ENCODE results near the gene ABHD2. TPM values are rescaled to one million over a fixed set of nuclear protein-coding genes. Genes with fewer than 3 reads are reported as not detected.
"Not testable (repeated sequence)": the region's sequence is repeated elsewhere in the genome, so short reads cannot be mapped to it uniquely, and the experiment has no call there.

The ABHD2 gene
- total RNA-seq, 1 donor from 2014 or later, result 84.4 TPM

DNA sequence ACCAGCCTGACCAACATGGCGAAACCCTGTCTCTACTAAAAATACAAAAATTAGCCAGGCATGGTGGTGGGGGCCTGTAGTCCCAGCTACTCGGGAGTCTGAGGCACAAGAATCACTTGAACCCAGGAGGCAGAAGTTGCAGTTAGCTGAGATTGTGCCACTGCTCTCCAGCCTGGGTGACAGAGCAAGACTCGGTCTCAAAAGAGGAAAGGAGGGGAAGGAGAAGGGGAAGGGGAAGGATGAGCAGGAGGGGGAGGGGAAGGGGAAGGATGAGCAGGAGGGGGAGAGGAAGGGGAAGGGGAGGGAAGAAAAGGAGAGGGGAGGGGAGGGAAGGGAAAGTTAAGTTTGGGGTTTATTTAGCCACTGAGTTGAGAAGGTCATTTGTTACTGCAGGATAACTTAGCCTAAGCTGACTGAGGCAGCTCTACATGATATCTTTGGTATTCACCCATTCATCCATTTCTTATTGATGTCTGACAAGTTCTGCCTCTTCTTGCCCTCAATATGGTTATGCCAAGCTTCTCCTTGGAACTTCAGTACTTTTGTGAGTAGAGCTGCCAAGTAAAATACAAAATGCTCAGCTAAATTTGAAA is 15.9 kb upstream of the ABHD2 start:
- intact Hi-C loops (cut with micrococcal nuclease), result no loop called here
- ATAC-seq, result no peak
- DNase-seq, result no peak

DNA sequence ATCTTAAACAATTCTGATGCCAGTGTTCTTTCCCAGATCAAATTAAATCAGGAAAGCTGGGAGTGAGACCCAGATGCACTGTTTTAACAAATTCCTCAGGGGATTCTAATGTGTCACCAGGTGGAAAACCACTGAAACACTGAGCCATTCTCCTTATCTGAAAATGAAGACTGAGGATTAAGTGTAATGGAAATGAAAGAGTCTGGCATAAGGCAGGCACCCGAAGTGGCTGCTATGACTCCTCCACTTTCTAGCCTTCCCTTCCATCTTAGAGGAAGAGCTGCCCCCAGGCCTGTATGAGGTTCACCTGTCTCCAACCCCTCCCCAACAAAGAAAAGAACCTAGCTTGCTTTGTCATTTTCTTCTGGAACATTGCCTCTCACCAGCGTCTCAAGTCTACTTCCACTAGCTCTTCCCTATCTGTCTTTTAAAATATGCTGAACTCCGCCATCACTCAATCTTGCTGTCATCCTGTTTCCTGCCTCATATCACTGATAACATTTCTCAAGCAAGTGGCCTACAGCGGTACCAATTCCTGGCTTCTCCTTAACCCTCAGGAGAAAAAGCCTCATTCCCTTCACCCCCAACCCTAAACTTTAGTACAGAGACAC is 13.7 kb upstream of the ABHD2 start:
- intact Hi-C loops (cut with micrococcal nuclease), result no loop called here
- DNase-seq, result no peak
- no peak for ATAC-seq

DNA sequence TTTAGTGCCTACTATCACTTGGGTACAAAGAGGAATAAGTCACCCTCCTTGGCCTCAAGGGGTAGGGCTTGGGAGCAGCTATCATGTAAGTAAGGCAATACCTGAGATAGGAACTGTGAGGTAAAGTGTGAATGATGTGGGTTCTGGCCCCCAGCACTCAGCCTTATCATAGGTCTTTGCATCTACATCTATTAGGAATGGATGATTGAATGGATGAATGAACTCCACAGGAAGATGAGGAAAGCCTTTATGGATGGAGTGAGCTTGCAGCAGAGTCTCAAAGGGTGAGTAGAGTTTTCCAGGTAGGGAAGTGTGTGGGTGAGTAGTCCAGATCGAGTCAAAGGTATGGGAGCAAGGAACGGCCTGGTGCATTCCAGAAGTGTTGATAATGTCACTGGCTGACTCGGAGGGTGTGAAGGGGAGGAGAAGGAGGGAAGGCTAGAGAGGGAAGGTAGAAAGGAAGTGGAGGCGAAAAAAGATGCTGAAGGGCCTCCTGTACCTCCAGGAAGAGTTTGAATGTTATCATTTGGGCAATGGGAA is 13.1 kb upstream of the ABHD2 start:
- intact Hi-C loops (cut with micrococcal nuclease), result no loop called here
- ATAC-seq (no peak), DNase-seq (no peak)

DNA sequence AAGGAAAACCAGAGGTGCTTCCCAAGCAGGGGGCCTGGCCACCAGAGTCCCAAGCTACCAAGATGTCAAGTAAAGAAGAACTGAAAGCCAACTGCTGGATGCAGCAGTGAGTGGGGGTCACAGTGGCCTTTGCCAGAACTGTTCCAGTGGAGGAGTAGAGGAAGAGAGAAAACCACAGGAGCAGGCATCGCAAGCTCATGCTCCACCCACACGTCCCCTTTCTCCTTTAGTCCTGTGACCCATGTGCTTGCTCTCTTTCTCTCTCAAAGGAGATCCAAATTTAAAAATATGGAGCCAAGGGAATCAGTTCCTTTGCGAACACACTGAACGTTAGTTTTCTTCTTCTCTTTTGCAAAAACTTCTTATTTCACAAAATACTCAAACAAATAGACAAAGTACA is 12.4 kb upstream of the ABHD2 start:
- intact Hi-C loops (cut with micrococcal nuclease), result no loop called here
- DNase-seq (no peak), ATAC-seq (no peak)

DNA sequence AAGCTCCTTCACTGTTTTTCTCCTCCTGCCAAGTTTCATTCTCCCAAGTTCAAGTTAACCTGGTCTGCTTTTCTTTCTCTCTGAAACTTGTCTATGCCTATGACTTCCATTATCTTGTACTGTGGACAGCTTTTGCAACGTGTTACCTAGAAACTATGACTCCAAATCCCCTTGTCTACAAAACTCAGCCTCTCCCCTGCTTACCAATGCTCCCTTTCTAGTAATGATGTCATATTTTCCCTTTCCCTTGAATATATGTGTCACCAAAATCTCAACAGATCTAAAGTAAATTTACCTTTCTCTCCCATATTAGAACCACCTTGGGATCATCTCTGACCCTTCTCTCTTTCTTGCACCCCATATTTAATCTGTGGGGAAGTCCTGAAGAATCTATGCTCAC is 10.5 kb upstream of the ABHD2 start:
- DNase-seq, result no peak
- intact Hi-C loops (cut with micrococcal nuclease), result no loop called here
- ATAC-seq, result no peak

DNA sequence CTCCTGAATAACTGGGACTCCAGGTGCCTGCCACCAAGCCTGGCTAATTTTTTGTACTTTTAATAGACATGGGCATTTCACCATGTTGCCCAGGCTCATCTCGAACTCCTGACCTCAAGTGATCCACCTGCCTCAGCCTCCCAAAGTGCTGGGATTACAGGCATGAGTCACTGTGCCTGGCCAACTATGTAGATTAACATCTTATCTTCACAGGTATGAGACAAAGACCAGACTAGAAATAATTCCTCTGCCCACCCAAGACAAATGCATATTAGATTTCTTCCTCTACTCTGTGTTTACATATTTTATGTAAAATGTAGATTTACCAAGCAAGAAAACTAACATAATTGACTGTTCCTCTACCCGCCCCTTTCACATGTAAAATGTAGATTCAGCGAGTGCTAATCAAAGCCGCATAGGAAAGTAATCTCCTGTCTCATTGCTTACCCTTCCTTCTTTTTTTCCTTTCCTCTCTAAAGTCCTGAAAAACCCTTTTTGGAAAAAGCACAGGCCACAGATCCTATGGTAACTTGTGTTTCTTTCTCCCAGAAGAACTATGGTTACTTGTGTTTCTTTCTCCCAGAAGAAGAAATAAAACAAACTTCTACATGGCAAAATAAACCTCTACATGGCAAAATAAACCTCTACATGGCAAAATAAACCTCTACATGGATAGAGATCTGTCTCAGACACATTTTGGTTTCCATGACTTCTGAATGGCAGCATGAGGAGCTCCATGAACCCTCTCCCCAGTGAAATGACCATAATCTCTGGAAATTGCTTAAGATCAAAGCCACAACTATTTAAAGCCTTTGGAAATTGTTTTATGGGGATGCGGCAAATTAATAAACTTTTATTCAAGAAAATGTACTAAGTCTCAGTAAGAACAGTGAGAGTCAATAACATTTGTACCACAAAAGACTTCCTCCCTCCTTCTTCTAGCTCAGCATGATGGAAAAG is 9.1 kb upstream of the ABHD2 start:
- ATAC-seq (no peak), DNase-seq (no peak)
- intact Hi-C loops (cut with micrococcal nuclease), result no loop called here

DNA sequence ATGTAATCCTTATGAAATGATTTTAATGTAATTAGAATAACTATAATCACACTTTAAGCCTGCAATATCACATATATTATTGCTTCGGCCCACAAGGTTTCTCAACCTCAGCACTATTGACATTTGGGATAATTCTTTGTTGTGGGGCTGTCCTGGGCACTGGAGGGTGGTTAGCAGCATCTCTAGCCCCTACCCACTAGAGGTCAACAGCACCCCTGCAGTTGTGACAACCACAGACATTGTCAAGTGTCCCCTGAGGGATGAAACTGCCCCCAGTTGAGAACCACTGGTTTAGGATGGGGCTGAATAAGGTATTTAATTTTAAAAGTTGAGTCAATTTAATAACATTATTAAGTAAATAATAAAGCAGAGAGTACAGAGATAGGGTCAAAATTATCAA is 6.4 kb upstream of the ABHD2 start:
- DNase-seq, result no peak
- intact Hi-C loops (cut with micrococcal nuclease), result no loop called here
- ATAC-seq, result no peak

DNA sequence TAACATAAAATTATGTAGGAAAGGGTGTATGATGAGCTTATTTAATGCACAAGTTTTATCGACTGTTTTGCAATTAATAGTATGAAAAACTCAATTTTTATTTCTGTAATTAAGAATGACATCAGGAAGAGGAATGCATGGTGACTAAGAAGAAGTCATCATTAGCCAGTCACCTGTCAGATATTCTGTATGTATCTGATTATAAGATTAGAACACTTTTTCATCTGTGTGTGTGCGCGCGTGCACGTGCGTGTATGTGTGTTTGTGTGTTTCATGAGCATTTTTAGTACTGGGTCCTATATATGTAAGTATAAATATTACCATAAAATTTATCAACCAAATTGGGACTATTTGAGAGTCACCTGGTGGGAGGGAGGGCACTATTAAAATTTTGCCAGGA is 5.0 kb upstream of the ABHD2 start:
- DNase-seq (no peak), ATAC-seq (no peak)
- intact Hi-C loops (cut with micrococcal nuclease), result no loop called here

DNA sequence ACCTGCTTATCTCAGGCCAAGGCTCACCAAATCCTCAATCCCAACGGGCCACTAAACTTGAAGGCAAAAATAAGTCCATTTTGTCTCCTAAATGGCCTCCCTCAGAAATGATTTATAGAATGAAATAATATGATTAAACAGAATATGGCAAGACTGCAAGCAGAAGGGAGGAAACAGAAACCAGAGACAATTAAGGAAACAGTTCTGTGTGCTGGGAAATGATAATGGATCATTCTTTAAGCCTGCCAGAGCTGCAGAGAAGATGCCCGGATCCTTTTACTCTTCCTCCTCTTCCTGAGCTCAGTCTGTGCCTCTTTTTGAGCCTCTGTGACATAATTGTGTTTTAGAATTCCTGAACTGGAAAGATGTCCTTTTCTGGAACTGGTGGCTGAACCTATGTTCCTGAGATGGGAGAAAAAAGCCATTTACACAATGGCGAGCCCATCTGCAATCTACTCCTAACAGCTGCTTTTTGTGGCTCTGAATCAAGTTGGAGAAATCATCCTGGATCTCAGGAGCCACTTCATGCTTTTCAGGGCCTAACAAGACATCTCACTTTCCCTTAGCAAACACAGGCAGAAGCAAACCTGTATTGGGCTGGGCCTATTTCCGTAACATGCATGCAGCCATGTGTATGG is 2.8 kb upstream of the ABHD2 start:
- intact Hi-C loops (cut with micrococcal nuclease), result no loop called here

DNA sequence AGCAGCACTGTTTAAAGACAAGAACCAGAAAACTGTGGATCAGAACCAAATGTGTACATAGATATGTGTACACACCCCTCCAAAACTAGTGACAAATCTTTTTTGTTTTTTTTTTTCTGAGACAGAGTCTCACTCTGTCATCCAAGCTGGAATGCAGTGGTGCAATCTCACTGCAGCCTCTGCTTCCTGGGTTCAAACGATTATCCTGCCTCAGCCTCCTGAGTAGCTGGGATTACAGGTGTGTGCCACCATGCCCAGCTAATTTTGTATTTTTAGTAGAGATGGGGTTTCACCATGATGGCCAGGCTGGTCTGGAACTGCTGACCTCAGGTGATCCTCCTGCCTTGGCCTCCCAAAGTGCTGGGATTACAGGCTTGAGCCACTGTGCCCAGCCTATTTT is 2.3 kb upstream of the ABHD2 start:
- DNase-seq; ATAC-seq; intact Hi-C loops (cut with micrococcal nuclease): not testable (repeated sequence)

More for the DNA sequence above, 2.8 kb upstream of the ABHD2 start:
- ATAC-seq, result no peak
- DNase-seq, result no peak

DNA sequence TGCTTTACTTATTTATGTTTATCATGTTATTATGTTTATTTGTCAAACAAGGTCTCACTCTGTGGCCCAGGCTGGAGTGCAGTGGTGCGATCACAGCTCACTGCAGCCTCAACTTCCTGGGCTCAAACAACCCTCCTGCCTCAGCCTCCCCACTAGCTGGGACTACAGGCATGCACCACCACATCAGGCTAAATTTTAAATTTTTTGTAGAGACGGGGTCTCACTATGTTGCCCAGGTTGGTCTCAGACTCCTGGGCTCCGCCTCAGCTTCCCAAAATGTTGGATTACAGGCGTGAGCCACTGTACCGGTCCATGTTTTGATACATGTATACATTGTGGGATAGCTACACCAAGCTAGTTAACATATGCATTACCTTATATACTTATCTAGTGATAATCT is 1.9 kb upstream of the ABHD2 start:
- intact Hi-C loops (cut with micrococcal nuclease); ATAC-seq; DNase-seq: not testable (repeated sequence)

DNA sequence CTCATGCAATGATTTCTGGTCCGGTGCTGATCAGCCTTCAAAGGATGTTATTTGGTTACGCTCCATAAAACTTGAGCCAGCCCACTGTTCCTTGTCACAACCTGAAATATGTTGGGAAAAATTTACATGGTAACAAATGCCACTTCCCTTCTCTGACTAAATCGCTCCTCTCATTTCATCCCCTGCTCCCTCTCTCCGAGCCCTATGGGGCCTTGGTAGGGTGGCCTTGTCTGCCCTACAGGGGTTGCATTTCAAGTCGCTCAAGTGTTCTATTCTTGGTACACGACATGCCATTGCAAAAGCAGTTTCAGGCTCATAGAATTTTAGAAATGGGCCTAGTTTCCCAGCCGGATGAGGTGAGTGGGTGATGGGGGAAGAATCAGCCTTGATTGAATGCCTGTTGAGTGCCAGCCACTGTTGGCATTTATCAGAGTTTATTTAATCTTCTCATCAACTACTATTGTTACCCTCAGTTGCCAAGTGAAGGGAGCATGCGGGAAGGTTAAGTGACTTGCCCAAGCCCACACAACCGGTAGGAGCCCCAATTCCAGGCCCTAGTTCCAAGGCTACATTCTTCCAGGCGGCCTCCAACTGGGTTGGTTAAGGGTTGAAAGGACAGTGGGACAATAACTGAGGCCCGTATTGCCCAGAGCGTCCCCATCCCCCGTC is 961 bp upstream of the ABHD2 start:
- intact Hi-C loops (cut with micrococcal nuclease), result no loop called here
- ATAC-seq, result peak; percentile 27
- peak; percentile 39 for DNase-seq

DNA sequence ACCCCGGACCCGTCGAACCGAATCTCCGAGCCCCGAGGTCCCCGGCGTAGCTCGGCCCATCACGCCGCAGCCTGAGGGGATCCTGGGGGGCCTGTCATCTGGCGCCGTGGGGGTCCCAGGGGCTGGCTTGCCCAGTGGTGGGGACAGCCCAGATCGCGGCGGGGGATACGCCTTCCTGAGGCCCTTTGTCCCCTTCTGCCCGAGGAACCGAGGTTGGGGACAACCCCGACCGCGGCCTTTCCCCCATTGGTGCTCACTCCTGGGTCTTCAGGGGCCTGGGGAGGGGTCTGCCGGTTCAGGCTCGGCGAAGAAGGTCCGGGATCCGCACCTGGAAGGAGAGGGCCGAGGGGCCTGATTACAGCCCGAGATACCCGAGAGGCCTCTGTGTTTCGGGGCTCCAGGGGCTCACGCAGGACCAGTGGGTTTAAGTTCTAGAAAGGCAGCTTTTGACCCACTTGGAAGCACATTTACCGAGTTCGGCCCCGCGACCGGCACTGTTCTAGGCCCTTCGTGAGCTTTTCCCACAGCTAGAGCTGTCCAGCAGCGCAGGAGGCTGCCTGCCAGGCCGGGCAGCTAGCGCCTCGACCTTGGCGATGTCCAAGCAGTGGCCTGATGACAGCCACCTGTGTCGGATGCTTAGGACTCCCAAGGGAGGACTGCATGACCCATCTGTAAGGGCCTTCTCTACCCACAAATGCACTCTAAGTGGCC is 504 bp downstream of the ABHD2 start:
- DNase-seq, result peak; percentile 76
- peak; percentile 34 for ATAC-seq
- intact Hi-C loops (cut with micrococcal nuclease), result no loop called here

DNA sequence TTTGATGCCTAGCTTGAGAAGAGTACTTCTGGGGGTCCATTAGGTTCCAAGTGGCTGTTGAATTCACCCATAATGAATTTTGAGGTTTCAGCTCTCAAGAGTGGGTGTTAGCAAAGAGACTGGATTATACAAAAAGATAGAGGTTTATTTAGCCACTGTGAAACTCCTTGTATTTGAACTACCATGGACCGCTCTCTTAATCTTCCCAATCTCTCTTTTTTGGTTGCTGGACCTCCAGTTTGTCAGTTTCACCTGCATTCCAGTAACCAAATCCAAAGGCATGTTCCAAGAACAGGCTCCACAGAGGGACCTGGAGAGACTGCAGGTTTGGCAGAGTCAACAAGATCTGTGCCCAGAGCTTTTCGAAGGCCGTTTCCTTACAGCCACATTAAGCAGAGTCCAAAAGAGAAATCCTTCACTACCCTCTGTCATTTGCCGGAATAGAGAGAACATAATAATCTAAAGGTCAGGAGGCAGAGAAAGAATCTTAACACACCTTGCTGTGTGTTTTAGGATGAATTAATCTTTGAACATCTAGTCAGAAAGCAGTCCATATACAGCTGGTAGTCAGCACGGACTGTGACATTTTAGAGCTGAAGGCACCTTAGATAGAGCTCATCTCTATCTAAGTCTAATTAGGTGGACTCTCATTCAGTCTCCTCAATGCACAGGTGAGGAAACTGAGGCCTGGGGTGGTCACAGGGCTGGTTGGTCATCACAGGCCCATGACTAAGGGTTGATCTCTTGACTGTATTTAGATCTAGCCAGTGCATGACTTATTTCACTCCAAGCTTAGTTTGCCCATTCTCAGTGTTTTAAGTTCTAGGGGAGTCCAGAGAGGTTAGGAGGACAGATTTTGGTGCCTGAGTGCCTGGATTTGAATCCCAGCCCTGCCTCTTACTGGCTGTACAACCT is 1.3 kb downstream of the ABHD2 start:
- DNase-seq (no peak), ATAC-seq (no peak)
- intact Hi-C loops (cut with micrococcal nuclease), result no loop called here

DNA sequence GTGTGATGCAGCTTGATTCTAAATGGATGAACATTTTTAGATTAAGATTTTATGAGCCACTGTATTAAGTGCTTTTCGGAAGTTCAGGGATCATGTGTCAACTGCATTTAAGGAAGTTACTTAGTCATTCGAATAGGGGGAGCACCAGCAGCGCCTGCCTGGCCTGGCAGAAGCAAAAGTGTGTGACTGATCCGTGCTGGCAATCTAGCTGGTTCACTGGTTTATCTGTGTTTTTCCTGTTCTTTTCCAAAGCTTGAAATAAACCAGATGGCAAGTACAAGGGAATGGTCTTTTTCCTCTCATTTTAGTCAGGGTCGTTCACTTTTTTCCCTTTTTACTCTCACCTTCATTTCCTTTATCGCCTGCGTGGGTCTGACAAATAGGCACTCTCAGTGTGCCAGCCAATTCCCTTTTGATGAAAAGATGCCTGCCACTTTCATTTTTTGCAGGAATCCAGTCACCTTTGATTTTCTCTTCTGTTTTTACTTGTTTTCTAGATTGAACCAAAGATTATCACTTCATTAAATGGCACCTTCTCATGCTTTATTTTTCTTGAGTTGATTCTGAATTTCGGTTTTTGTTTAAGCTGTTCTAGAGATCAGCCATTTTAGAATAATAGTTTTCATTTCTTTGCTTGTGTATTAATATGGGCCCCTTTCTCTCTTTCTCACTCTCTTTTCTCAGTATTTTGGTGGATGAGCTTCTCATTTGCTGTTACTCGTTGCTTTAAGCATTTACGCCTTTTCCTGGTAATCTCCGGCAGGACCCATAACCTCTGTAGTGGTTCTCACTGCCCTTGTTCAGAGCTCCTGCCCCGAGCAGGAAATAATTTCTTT is 2.8 kb downstream of the ABHD2 start:
- ATAC-seq (peak; percentile 15), DNase-seq (peak; percentile 81)
- intact Hi-C loops (cut with micrococcal nuclease), result no loop called here

DNA sequence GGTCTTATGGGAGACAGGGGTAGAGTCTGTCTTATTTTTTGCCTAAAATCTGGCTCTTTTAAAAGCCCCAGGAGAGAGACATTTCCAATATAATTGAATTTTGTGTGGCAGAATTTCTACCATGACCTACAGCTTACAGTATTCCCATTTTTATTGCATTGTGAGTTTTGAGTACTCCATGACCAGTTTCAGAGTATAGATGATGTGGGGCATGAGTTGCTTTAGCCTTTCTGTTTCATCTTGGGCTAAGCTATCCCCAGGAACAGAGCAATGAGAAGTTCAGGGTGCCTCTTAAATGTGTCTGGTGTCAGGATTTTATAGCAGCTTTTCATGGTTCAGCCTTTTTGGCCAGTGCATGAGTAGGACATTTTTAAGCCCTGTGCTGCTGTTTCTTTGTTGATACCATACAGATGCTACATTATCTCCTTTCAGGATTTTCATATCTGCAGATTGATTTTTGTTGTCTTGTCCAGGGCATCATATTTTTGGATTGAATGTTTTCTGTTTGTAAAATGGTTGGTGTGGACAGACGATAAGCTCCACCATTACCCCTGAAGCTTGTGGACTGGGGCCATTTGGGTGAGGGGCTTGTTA is 3.5 kb downstream of the ABHD2 start:
- ATAC-seq, result no peak
- no peak for DNase-seq
- intact Hi-C loops (cut with micrococcal nuclease), result no loop called here
